Nephron (organoid): Measurements from ENCODE around the gene CAMKMT.

Experiments used
- H3K27ac Mint-ChIP-seq, 3 experiments: 2 replicates each; pipeline ENCODE4 v1.8.0; 2020; ENCODE audit warnings: mixed read lengths in 3 of 3, mild to moderate bottlenecking in 2 of 3, moderate library complexity in 1 of 3
- H3K27me3 Mint-ChIP-seq: 2 replicates; pipeline ENCODE4 v1.8.0; 2021; ENCODE audit warnings: low read depth, mild to moderate bottlenecking, moderate library complexity, mixed read lengths
- H3K36me3 Mint-ChIP-seq: 2 replicates; pipeline ENCODE4 v1.8.0; 2020; ENCODE audit warnings: low read depth, mixed read lengths
- H3K4me1 Mint-ChIP-seq: 2 replicates; pipeline ENCODE4 v1.8.0; 2020; ENCODE audit warnings: mixed read lengths
- H3K4me3 Mint-ChIP-seq, 3 experiments: 2 replicates each; pipeline ENCODE4 v1.8.0; 2020; ENCODE audit warnings: mild to moderate bottlenecking in 3 of 3, mixed read lengths in 3 of 3, moderate library complexity in 2 of 3
- H3K9me3 Mint-ChIP-seq: 2 replicates; pipeline ENCODE4 v1.8.0; 2020; ENCODE audit warnings: mixed read lengths
- CTCF ChIP-seq, 3 experiments: fragments of 200-600 bp; sonication (generic); IDR thresholded peaks; one replicate each; pipeline ENCODE4 v1.5.0; 2021; ENCODE audit warnings: antibody characterized with exemption in 3 of 3; ENCODE audit not compliant: unreplicated experiment in 3 of 3

The CAMKMT gene

GRCh38 chr2:44708661-44709000 is 346.9 kb downstream of the CAMKMT start:
- H3K4me3 Mint-ChIP-seq: no peak overlapping the region
- TF ChIP-seq CTCF (IDR thresholded peaks at IDR 0.05; ENCODE audit: unreplicated experiment in 3 of 3): no peak
- H3K27ac Mint-ChIP-seq: no peak overlapping the region
- H3K9me3 Mint-ChIP-seq: no peaks in the 10 kb centered on the region
- H3K36me3 Mint-ChIP-seq: no peaks in the 10 kb centered on the region
- H3K4me1 Mint-ChIP-seq: peaks cover 16% of the 10 kb centered on the region
- peaks cover 3% of the 10 kb centered on the region for H3K27me3 Mint-ChIP-seq

- H3K4me1 Mint-ChIP-seq: peaks cover 21% of the 10 kb centered on the region
- TF ChIP-seq CTCF (IDR thresholded peaks at IDR 0.05; ENCODE audit: unreplicated experiment in 3 of 3): no peak
- no peak overlapping the region for H3K27ac Mint-ChIP-seq
- H3K4me3 Mint-ChIP-seq: no peak overlapping the region
- H3K36me3 Mint-ChIP-seq: no peaks in the 10 kb centered on the region
- peaks cover 3% of the 10 kb centered on the region for H3K27me3 Mint-ChIP-seq
- H3K9me3 Mint-ChIP-seq: no peaks in the 10 kb centered on the region
These were observed 351.4 kb downstream of the CAMKMT start for GRCh38 chr2:44713170-44713569.

GRCh38 chr2:44715671-44716081 is 353.9 kb downstream of the CAMKMT start:
- Mint-ChIP-seq H3K4me1 (peaks cover 16% of the 10 kb centered on the region), H3K27ac (no peak overlapping the region), H3K27me3 (no peaks in the 10 kb centered on the region), H3K4me3 (no peak overlapping the region), H3K9me3 (no peaks in the 10 kb centered on the region), H3K36me3 (no peaks in the 10 kb centered on the region)
- no peak for TF ChIP-seq CTCF (IDR thresholded peaks at IDR 0.05; ENCODE audit: unreplicated experiment in 3 of 3)

- Mint-ChIP-seq H3K27me3 (no peaks in the 10 kb centered on the region), H3K4me3 (no peak overlapping the region), H3K4me1 (peaks cover 16% of the 10 kb centered on the region), H3K36me3 (no peaks in the 10 kb centered on the region), H3K9me3 (no peaks in the 10 kb centered on the region), H3K27ac (no peak overlapping the region)
- no peak for TF ChIP-seq CTCF (IDR thresholded peaks at IDR 0.05; ENCODE audit: unreplicated experiment in 3 of 3)
These were observed 354.4 kb downstream of the CAMKMT start for GRCh38 chr2:44716131-44716530.

GRCh38 chr2:44718431-44718830 is 356.7 kb downstream of the CAMKMT start:
- Mint-ChIP-seq H3K9me3 (no peaks in the 10 kb centered on the region), H3K36me3 (no peaks in the 10 kb centered on the region), H3K27me3 (no peaks in the 10 kb centered on the region), H3K4me3 (no peak overlapping the region), H3K4me1 (peaks cover 12% of the 10 kb centered on the region), H3K27ac (no peak overlapping the region)
- TF ChIP-seq CTCF (IDR thresholded peaks at IDR 0.05; ENCODE audit: unreplicated experiment in 3 of 3): no peak

- Mint-ChIP-seq H3K4me3 (no peak overlapping the region), H3K4me1 (peaks cover under 1% of the 10 kb centered on the region), H3K9me3 (no peaks in the 10 kb centered on the region), H3K27me3 (no peaks in the 10 kb centered on the region), H3K27ac (no peak overlapping the region), H3K36me3 (no peaks in the 10 kb centered on the region)
- no peak for TF ChIP-seq CTCF (IDR thresholded peaks at IDR 0.05; ENCODE audit: unreplicated experiment in 3 of 3)
These were observed 357.8 kb downstream of the CAMKMT start for GRCh38 chr2:44719562-44719961.
